T-helper 2 cell treated with Interferon-gamma antibody and Interleukin-4, amounts not matched to agents 100 ng/mL and 5 ng/mL, for 36 hours (primary cell): ENCODE data around the gene FKBP6. TPM values are rescaled to one million over a fixed set of nuclear protein-coding genes. Genes with fewer than 3 reads are reported as not detected.
"Not testable (repeated sequence)": the region's sequence is repeated elsewhere in the genome, so short reads cannot be mapped to it uniquely, and the experiment has no call there.

Experiments used
- intact Hi-C: fragments of 100-400 bp; cut with micrococcal nuclease; formaldehyde crosslinking; loops from one replicate; pipeline ENCODE4 v1.15.1; 2023
- total RNA-seq: library from RNA; stranded (reverse); gene quantifications from 2 replicates; pipeline ENCODE4 v1.2.3, GENCODE V29; 2022

The FKBP6 gene
- total RNA-seq, 1 donor from 2014 or later = not detected

DNA sequence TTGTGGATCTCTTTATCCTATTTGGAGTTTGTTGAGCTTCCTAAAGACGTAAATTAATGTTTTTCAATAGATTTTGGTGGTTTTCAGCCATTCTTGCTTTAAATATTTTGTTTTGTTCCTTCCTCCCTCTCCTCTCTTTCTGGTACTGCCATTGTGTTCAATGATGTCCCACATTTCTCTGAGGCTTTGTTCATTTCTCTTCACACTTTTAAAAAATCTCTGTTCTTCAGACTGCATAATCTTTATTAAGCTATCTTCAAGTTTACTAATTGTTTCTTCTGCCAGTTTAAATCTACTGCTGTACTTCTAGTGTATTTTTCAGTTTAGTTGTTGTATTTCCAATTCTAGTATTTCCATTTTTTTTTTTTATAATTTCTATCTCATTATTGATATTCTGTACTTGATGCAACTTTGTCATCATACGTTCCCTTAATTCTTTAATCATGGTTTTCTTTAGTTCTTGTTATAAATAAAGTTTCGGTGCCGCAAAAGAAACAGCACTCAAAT lies 60.0 kb downstream of the FKBP6 start:
- intact Hi-C loops = no loop called here

DNA sequence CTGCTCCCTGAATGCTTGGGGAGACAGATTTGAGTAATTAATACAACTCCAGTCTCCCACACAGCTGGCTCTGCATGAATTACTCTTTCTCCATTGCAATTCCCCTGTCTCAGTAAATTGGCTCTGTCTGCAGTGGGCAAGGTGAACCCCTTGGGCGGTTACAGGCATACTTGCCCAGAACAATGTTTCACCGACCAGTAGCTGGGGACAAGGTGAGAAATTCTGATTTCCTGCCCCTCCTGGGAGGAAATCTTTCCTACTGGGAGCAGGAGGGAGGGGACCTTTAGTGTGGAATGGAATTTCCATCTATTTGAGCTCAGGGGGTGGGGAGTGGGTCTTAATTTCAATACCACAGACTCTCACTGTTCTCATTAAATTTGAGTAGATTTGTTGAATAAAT lies 63.4 kb downstream of the FKBP6 start:
- intact Hi-C loops = no loop called here

DNA sequence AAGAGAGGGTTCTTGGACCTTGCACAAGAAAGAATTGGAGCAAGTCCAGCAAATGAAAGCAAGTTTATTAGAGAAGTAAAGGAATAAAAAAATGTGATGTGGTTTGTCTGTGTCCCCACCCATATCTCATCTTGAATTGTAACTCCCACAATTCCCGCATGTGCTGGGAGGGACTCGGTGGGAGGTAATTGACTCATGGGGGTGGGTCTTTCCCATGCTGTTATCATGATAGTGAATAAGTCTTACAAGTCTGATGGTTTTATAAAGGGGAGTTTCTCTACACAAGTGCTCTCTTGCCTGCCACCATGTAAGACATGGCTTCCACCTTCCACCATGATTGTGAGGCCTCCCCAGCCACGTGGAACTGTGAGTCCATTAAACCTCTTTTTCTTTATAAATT lies 66.5 kb downstream of the FKBP6 start:
- intact Hi-C loops = no loop called here

DNA sequence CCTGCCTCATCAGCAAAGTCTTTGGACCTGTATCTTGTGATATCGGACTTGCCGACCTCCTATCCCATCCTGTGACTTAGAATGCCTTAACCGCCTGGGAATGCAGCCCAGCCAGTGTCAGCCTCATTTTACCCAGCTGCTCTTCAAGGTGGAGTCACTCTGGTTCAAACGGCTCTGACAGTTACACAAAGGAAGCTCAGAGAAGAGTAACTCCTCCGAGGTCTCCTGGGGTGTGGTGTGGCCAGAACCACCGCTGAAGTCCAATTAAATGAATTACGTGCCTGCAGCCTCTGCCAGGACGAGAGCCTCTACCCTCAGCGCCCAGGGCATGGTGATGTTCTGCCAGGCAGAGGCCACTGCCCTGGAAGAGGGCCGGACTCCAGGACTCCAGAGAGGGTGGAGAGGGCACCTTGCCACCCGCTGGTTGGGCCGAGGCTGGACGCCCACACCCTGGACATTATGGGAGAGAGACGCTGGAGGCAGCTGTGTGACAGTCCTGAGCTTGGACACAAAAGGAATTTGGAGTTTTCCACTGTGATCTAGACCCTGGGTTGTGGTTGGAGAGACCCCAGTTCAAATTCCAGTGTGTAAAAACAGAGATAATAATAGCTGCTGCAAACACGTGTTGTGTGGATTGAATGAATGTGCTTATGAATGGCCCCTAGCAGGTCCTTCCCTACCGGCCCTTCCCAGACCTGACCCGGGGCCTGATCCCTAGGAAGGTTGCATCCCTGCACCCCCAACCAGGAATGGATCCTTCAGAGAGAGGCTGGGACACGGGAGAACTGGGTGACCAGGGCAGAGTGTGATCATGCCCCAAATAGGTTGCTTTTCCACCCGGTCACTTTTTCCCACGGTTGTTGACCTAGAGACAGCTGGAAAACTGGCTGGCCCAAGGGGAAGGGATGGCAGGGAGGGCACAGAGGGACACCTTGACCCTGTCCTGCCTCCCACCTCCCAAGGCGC lies 67.9 kb downstream of the FKBP6 start:
- intact Hi-C loops = no loop called here

DNA sequence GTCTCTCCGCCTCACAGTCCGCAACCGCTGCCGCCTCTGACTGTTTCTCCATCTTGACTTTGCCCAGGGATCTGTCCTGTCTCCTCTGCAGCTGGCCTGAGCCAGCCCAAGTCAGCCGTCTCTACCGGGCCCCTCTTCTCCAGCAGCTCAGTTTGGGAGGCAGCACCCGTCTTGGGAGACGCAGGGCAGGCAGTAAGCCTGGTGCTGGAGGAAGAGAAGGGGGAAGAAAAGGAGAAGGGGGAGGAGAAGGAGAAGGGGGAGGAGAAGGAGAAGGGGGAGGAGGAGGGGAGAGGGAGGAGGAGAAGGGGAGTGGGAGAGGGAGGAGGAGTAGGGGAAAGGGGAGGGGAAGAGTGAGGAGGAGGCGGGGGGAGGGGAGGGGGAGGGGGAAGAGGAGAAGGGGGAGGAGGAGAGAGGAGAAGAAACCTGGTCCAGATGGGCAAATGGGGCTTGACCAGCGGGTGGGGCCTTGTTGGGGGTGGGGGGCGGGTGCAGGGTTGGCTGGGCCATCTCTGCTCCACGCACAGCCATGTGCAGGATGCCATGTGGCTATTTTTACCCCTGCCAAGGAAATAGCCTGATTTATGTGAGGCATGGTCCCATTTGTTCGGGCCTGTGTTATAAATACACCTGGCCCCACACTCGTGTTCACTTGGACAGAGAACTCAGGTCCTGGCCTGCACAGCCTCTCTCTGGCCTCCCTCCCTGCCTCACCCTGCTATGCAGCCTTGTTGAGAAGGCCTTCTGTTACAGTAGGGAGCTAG lies 69.7 kb downstream of the FKBP6 start:
- intact Hi-C loops = no loop called here

DNA sequence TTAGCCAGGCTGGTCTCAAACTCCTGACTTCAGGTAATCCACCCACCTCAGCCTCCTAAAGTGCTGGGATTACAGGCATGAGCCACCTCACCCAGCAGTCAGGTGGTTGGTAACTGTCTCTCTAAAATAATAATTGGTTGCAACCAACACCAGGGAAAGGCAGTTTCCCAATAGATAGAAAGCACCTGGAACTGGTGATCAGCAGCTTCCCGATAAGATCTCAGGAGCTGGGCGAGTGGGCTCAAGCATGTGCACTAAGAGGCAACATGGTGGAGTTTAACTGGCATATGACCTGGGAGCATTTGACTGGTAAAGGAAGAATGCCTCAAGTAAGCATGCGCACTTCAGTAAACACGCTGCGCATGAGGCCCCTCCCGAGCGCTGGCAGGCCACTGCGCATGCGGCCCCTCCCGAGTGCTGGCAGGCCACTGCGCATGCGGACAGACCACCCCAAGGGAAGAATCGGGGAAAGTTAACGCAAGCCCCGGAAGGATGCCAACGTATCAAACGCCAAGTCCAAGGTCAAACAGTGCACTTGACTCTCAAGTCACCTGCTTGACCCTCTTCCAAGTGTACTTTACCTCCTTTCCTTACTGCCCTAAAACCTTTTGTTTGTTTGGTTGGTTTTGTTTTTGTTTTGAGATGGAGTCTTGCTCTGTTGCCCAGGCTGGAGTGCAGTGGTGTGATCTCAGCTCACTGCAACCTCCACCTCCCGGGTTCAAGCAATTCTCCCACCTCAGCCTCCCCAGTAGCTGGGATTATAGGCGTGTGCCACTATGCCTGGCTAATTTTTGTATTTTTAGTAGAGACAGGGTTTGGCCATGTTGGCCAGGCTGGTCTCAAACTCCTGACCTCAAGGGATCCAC lies 71.5 kb downstream of the FKBP6 start:
- intact Hi-C loops = not testable (repeated sequence)

DNA sequence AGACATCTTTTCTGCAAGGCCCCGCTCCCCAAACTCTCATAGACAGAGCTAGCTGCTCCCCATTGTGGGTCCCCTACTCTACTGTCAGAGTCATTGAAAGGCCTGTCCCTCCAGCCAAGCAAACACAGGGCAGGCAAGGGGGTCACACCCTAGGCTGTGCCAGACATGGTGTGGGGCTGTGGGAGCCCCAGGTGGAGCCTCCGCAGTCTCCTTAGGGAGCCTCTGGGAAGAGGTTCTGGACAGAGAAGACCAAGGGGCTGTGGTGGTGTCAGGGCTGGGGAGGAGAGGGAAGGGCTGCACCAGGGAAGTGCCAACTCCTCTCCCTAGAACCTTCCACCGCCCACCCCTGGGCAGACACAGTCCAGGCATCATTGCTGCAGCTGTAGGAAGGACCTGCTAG lies 76.9 kb downstream of the FKBP6 start:
- intact Hi-C loops = not testable (repeated sequence)

Other genes with a start within 250 kb of the FKBP6 start
- not detected in 2 replicates for gene SPDYE9, start 242.1 kb upstream of the FKBP6 start, total RNA-seq
- 49.4 and 50.1 TPM in 2 replicates for gene NSUN5, start 19.3 kb upstream of the FKBP6 start, total RNA-seq
- gene TRIM50, start 79 bp upstream of the FKBP6 start, total RNA-seq = not detected in 2 replicates
- not detected in 2 replicates for gene FZD9, start 105.6 kb downstream of the FKBP6 start, total RNA-seq
- gene BAZ1B, start 194.1 kb downstream of the FKBP6 start, total RNA-seq = 103 and 105 TPM in 2 replicates
- gene BCL7B, start 229.5 kb downstream of the FKBP6 start, total RNA-seq = 82.8 and 88.8 TPM in 2 replicates